GM21723 (cell line): ENCODE results near the gene PLEKHM2.

Source experiments
- ATAC-seq: cut with Tn5 transposase; IDR thresholded peaks from one replicate; pipeline ENCODE4 v1.9.1; 2021; ENCODE audit warnings: mild to moderate bottlenecking, moderate library complexity; ENCODE audit not compliant: unreplicated experiment

The PLEKHM2 gene

GRCh38 chr1:15701784-15702183 lies 17.7 kb downstream of the PLEKHM2 start:
- ATAC-seq: no peak

GRCh38 chr1:15702722-15703550 lies 18.8 kb downstream of the PLEKHM2 start:
- ATAC-seq: no peak

- no peak for ATAC-seq
Observed at GRCh38 chr1:15703562-15703961, 19.4 kb downstream of the PLEKHM2 start.

GRCh38 chr1:15704526-15705183 lies 20.5 kb downstream of the PLEKHM2 start:
- ATAC-seq: no peak

GRCh38 chr1:15705184-15705566 lies 21.1 kb downstream of the PLEKHM2 start:
- no peak for ATAC-seq

GRCh38 chr1:15706751-15707150 lies 22.6 kb downstream of the PLEKHM2 start:
- no peak for ATAC-seq

- ATAC-seq: no peak
Observed at GRCh38 chr1:15707239-15707925, 23.3 kb downstream of the PLEKHM2 start.

- ATAC-seq: no peak
Observed at GRCh38 chr1:15708486-15709137, 24.5 kb downstream of the PLEKHM2 start.

- ATAC-seq: no peak
Observed at GRCh38 chr1:15709226-15709625, 25.1 kb downstream of the PLEKHM2 start.

GRCh38 chr1:15712168-15712567 lies 28.0 kb downstream of the PLEKHM2 start:
- no peak for ATAC-seq

GRCh38 chr1:15714406-15715136 lies 30.5 kb downstream of the PLEKHM2 start:
- ATAC-seq: no peak

GRCh38 chr1:15717418-15718125 lies 33.5 kb downstream of the PLEKHM2 start:
- no peak for ATAC-seq

- ATAC-seq: no peak
Observed at GRCh38 chr1:15718199-15718601, 34.1 kb downstream of the PLEKHM2 start.

GRCh38 chr1:15719381-15720120 lies 35.4 kb downstream of the PLEKHM2 start:
- ATAC-seq: no peak

- ATAC-seq: no peak
Observed at GRCh38 chr1:15720861-15721260, 36.7 kb downstream of the PLEKHM2 start.

- ATAC-seq: no peak
Observed at GRCh38 chr1:15722411-15722810, 38.3 kb downstream of the PLEKHM2 start.

- ATAC-seq: no peak
Observed at GRCh38 chr1:15722836-15723532, 38.9 kb downstream of the PLEKHM2 start.

GRCh38 chr1:15723631-15724246 lies 39.6 kb downstream of the PLEKHM2 start:
- no peak for ATAC-seq
